NCI-H2171 treated with DMSO at 0.1 percent for 48 hours (cell line): ENCODE measurements around the gene VPS52.

Experiments used
- DNase-seq: peaks from one replicate; lab custom pipeline; 2025; lab: John Stamatoyannopoulos, UW

Gene VPS52

GRCh38 chr6:33209856-33210255 is 61.8 kb downstream of the VPS52 start:
- DNase-seq = no peak

- peak; percentile 81 for DNase-seq
Measured at GRCh38 chr6:33208091-33208967, 63.3 kb downstream of the VPS52 start, which contains the start of gene RING1. Gene RING1 (plus strand): TSS chr6:33208500. CDS start chr6:33208823, 323 bp downstream.

- no peak for DNase-seq
Measured at GRCh38 chr6:33207552-33208090, 64.1 kb downstream of the VPS52 start.

GRCh38 chr6:33206864-33207551 is 64.7 kb downstream of the VPS52 start:
- no peak for DNase-seq

GRCh38 chr6:33206027-33206863 is 65.4 kb downstream of the VPS52 start:
- DNase-seq = no peak

DNA sequence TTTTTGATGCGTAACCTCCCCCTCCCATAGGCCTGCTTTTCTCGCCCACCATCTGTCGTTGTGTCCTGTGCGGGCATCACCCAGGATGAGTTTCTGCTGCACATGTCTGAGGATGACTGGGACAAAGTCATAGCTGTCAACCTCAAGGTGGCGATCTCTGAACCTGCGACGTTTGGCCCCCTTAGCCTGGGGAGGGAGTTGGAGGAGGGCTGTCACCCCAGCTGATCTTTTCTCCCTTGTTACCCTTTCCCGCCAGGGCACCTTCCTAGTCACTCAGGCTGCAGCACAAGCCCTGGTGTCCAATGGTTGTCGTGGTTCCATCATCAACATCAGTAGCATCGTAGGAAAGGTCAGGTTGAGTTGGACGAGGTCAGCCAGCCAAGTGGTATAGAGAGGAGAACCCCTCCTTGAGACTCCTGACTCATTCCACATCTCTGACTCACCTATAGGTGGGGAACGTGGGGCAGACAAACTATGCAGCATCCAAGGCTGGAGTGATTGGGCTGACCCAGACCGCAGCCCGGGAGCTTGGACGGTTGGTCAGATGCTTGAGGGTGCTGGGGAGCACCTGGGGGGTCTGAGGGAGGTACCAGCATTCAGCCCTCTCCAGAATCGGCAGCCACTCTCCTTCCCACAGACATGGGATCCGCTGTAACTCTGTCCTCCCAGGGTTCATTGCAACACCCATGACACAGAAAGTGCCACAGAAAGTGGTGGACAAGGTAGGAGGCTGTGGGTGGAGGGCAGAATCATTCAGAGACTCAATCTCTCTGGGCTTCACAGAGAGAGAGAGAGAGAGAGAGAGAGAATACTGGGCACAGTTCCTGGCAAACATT is 66.3 kb downstream of the VPS52 start:
- peak; percentile 62 for DNase-seq

- DNase-seq = peak; percentile 84
Measured at GRCh38 chr6:33204415-33205190, 67.1 kb downstream of the VPS52 start, which contains the start of gene HSD17B8. Gene HSD17B8 (plus strand): TSS chr6:33204655. CDS start chr6:33204669, 14 bp downstream.

DNA sequence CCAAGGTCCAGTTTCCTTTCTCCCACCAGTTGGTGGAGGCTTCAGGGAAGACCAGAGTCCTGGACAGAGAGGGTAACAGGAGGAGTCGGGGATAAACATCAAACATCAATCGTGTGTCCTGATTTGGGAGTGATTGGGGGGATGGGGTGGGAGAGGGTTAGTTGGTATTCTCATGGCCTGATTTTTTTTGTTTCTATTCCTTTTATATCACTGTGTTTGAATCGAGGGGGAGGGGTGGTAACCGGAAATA is 67.6 kb downstream of the VPS52 start:
- no peak for DNase-seq

GRCh38 chr6:33203443-33204164 is 68.1 kb downstream of the VPS52 start:
- no peak for DNase-seq

DNA sequence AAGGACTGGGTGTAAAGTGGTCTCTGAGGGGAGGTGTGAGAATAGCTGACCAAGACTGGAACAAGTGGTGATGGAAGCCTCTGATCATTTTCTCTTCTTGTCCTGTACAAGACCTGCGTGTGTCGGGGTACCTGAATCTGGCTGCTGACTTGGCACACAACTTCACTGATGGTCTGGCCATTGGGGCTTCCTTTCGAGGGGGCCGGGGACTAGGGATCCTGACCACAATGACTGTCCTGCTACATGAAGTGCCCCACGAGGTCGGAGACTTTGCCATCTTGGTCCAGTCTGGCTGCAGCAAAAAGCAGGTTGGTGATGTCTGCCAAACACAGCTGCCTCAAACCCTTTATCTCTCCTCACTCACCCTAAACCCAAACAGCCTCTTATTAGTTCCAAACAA is 68.9 kb downstream of the VPS52 start:
- no peak for DNase-seq

- DNase-seq = no peak
Measured at GRCh38 chr6:33201935-33202334, 69.7 kb downstream of the VPS52 start.

DNA sequence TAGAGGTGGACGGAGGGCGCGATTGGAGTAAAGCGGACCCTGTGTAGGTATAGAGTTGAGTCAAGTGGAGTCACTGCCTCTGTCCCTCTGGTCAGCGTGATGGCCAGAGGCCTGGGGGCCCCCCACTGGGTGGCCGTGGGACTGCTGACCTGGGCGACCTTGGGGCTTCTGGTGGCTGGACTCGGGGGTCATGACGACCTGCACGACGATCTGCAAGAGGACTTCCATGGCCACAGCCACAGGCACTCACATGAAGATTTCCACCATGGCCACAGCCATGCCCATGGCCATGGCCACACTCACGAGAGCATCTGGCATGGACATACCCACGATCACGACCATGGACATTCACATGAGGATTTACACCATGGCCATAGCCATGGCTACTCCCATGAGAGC is 70.5 kb downstream of the VPS52 start:
- DNase-seq = no peak
